NCI-H1417 treated with DMSO at 0.1 percent for 48 hours (cell line): Measurements from ENCODE around the gene BRD3.

Source experiments
- DNase-seq: peaks from one replicate; lab custom pipeline; 2025; lab: John Stamatoyannopoulos, UW

Gene BRD3

DNA sequence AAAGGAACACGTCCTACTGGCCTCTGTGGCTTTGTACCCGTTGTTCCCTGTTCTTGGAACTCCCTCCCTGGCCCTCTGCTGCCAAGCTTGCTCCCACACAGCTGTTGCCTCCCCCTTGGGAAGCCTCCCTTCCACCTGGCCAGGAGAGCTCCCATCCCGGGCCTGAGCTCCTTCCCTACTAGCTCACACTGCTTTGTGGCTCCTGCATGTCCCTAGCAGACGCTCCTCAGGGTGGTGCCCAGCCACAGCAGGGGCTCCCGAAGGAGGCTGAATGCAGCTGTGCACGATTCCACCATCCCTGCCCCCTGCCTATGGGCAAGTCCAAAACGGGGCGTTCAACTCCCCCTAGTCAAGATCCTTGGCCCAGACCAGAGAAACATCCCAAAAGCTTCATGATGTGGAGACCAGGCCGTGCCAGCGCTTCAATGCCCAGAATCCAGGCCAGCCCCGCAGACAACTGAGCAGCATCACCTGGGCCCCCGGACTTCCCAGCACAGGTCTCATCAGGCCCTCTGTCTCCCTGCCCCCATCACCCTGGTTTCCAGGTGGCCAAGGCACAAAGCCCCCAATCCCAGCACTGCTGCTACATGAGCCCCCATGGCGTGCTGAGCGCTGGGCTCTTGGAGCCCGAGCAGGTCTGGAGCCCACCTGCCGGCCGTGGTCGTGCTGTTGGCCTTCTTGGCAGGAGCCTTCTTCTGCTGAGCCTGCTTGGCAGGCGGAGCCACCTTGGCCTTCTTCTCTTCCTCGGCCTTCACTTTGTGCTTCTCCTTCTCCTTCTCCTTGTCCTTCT is 28.2 kb downstream of the BRD3 start:
- no peak for DNase-seq

DNA sequence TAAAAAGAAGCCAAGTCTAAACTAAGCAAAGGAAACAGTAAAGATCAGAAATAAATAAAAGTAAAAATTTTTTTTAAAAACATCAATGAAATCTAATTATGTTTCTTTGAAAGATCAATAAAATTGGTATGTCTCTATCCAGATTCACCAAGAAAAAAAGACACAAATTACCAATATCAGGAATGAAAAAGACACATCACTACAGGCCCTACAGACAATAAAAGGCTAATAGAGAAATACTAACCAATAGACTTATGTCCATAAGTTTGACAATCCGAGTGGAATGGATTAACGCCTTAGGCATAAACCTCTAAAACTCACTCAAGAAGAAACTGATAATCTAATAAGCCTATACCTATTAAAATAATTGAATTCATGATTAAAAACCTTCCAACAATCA is 30.2 kb downstream of the BRD3 start:
- no peak for DNase-seq

DNA sequence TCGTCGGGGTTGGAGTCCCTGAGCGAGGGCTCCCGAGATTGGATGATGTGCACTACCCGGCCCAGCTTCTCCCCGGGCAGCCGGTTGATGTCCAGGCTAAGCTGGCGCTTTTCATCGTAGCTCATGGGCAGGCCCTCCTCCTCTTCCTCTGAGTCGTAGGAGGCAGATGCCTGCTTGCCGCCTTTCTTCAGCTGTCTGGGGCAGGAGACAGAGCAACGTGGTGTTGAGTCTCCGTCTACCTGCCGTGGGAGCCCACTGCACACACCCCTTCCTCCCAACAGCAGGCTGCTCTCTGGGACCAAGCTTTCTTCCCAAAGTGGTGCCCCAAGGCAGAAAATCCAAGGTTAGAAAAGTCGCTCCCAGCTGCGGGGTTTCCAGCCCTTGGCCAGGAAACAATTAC is 31.7 kb downstream of the BRD3 start:
- DNase-seq, result no peak

DNA sequence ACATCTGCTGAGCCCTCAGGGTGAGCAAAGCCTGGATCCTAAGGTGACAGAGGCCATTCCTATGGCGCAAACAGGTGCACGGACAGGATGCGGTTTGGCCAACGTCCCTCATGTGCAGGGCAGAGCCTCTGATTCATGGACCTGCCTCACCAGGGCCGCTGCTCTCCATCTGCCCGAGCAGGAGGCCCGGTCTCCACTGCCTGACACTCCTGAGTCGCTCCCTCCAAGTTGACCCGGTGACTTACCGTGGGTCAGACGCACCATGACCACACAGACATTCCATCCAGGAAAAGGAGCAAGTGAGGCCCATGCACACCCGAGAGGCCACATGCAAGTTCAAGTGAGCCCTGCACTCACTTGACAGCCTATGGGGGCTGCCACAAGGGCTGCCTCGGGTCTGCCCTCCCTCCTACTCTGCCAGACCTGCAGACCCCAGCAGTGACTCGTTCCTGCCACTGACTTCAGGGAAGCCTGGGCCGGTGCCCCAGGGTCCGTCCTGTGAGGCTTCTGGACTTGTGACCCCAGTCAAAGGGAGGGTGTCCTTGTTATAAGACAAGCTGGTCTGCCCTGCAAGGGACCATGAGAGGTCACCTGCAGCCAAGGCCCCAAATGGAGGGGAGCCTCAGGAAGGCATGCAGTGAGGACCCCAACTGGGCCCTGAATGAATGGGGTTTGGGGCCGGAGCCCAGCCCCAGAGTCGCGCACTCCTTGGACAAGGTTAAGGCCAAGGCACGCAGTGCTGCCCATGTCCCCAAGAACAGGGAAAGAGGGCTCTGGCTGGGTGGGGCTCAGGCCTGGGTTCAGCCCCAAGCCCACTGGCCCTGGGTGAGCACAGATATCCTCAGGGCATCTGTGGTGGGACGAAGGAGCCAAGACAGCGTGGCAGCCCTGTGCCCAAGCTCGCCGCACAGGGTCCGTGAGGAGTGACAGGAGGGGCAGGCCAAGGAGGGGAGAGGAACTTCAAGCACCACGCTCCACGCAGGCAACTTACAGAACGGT is 32.5 kb downstream of the BRD3 start:
- no peak for DNase-seq

DNA sequence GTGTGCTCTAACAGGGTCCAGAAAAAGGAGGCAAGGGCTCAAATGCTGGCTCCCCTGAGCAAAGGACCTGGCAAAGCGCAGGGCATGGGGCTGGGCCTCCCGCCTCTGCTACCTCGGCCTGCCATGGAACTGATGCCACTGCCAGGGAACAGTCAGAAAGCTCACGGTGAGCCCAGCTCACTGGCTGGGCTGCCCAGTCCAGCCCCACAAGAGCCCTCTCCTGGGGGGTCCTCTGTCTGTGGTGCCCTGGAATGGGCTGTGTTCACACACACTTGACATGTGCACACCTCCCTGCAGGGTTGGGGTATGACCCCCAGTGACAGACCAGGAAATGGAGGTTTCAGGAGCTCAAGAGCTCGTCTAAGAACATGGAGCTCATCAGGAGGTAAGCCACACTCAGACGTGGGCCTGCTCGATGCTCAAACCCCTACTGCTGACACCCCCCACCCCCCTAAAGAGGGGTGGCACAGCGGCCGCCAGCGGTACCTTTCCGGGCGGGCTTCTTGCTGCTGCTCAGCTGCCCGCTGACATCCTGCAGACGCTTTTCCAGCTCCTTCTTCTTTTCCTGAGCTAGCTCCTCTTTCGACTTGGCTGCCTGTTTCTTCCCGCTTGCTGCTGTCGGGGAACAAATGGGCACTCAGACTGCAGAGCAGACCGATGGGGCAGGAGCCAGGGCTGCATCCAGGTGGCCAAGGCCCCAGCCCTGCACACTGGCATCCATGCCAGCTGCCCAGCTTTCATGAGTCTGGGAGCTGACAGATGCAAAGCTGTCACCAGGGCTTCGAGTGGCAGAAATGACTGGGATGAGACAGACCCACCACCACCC is 33.4 kb downstream of the BRD3 start:
- no peak for DNase-seq

DNA sequence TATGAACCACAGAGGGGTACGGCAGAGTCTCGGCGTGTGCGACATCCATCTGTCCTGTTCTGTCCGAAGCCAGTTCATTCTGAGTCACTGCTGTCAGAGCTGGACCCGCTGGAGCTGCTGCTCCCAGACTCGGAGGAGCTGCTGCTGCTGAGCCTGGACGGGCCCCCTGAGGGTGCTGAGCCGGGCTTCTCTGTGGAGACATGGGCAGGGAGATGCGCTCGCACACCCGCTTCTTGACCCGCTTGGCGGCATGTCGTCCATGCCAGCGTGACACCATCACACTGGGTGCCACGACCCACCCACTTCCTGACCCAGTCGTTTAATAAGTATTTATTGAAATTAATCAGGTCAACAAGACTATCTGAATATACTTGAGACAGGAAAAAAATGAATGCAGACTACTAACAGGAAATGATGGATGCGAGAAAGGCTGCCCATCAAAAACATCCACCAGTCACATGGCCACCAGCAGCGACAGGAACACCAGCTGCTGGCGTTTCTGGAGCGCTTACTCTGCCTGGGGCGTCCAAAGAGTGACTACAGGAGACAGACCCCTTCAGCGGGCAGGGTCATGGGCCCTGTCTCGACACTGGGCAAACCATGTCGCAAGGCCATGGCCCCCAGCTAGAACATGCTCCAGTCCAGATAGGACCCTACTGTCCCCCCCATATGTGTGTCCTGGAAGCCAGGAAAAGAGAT is 34.2 kb downstream of the BRD3 start:
- no peak for DNase-seq

DNA sequence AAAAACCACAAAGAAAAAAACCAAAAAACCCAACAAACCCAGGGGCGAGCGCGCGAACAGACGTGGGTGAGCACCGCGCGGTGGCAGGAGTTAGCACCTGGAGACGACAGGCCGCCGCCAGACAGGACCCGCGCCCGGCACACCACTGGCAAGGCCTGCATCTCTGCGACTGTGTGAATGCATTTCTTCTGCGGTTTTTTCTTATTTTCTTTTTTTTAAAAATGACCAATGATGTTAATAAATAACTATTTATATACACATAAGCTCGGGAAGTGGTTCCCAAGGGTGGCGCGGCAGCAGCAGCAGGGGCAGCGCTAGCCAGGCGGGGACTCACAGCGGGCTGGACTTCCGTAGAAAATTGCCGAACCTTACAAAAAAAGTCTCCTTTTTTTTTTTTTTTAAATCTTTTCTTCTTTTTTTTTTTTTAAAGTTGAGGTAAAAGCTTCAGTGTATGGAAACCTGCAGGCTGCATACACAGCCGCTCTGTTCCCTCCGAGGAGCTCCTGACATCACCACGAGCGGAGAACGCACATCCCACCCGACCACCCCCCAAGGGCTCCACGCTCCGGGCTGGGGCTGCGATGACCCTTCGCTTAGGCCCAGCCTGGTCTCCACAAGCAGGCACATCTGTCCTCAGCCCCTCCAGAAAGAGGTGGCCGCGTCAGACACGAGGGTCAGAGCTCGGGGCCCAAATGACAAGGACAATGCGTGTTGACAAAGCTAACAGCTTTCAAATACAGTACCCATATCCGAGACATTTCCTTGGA is 35.2 kb downstream of the BRD3 start:
- no peak for DNase-seq

DNA sequence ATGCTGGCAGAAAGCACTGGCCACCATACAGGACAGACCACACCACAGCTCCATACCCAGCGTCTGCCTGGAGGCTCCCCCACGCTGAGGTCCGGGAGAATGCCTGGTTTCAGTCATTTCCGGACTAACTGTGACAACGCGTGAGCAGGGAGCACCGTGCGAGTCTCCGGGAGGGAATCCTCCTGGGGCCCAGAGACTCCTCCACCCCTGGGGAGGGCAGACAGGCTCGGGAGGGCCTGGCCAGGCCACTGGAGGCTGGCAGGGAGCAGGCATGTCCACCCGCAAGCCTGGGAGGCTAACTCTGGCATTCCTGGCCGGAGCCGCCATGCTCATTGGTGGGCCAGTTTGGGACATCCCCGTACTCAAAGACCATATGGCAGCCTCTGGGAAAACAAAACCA is 36.0 kb downstream of the BRD3 start:
- DNase-seq, result no peak

DNA sequence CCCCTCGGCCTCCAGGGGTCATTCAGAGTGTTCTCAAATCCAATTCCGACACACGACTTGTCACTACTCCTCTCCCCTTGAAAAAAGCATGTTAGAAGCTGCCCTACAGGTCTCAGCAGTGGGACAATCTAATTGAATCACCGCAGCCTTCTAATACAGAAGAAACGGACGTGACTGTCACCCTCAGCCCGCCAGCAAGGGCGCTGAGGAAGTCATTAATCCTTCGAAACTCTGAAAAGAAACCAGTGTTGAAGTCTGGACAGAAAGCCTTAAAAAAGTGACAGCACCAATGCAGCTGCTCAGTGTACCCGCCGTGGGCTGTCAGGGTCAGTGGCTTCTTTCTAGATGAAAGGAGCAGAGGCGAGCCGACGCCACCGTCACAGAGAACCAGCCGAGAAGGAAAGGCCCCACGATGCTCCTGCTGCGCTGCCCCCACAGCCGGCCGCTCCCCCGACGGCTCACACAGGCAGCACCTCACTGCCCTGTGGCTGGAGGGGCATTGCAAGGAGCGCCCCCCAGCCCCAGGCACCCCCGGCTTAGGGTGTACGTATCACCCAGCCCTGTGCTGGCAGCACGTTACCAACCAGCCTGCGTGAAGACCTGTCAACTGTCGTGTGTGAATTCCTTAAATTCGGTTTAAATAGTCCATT is 36.9 kb downstream of the BRD3 start:
- DNase-seq, result no peak

DNA sequence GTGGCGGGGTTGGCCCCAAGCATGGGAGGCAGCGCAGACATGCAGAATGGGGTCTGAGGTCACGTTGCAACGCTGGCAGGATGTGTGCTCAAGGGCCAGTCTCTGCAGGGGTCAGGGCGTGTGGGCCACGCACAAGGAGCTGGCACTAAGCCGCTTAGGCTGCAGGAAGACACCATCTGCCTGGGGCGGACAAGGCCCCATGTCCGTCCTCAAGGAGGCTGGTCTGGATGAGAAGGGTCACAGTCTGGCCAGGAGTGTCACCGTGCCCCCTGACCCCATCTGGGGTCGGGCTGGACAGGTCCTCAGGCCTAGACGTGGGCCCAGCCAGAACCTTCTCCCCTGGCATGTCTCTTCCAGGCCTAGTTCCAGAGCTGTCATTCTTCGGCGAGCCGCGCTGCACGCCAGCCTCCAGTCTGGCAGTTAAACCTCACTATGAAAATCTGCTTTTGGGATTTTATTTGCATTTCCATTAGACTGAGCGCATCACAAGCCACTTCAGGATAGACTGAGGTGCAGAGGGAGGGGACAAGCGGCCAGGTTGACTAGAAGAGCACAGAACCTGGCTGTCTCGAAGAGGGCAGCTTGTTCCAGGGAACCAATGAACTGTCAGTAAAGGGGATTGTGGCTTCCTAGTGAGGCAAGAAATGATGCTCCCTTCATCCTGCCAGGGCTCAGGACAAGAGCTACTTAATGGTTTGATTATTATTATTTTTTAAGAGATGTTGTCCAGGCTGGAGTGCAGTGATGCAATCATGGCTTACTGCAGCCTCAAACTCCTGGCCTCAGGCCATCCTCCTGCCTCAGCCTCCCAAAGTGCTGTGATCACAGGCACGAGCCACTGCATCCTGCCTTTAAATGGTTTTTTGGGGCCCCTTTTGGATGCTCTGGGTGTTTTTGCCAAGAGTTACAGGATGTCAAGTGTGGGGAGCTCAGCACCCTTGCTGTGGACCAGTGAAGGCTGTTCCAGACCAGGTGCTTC is 38.3 kb downstream of the BRD3 start:
- no peak for DNase-seq

DNA sequence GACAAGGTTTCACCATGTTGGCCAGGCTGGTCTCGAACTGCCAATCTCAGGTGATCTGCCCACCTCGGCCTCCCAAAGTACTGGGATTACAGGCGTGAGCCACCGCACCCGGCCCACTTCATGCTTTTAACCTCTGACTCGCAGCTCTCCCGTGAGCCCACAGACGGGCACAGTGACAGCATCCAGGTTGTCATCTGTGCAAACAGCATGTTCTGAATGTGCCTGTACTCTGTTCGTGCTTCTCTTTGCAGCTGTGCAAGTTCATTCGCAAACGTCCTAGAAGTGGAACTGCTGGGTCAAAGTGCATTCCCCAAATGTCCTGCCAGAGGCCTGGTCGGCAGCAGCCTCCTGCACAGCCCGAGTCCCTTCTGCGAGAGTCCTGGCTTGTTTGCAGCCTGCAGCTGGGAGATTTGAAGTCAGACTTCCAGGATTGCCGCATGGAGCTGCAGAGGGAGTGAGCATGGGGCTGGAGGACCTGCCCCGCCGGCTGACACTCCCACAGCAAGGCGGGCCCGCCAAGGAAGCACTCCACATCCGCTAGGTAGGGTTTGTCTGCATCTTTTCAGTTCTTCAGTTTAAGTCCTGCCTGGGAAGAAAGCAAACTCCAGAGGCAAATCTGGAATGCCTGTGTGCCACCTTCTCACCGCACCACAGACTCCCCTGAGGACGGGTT is 39.1 kb downstream of the BRD3 start:
- no peak for DNase-seq

DNA sequence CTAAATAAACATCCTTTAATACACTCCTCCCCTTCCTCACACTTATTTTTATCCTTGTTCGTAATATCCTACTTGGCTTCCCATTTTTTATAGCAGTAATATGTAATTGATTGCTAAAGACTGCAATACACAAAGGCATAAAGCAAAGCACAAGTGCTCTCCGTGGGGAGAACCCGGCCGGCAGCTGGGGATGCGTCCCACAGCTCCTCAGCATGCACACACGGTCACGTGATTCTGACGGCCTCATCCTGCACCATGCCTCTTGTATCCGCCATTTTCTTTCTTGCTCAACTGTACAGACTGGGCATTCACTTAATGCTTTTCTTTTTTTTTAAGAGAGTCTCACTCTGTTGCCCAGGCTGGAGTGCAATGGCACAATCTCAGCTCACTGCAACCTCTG is 39.8 kb downstream of the BRD3 start:
- no peak for DNase-seq

DNA sequence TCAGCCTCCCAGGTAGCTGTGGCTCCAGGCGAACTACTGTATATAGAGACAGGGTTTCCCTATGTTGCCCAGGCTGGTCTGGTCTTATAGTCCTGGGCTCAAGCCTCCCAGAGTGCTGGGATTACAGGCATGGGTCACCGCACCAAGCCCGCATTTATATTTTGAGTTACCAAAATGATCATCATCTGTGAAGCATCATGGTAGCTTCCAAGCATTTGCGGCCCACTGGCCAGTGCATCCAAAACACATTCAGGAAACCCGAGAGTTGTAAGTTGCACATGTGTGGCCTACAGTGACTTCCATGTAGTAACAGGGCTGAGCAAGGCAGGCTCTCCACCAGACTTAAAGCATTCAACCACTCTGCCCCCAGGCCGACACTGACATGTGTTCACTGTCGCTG is 40.3 kb downstream of the BRD3 start:
- no peak for DNase-seq

DNA sequence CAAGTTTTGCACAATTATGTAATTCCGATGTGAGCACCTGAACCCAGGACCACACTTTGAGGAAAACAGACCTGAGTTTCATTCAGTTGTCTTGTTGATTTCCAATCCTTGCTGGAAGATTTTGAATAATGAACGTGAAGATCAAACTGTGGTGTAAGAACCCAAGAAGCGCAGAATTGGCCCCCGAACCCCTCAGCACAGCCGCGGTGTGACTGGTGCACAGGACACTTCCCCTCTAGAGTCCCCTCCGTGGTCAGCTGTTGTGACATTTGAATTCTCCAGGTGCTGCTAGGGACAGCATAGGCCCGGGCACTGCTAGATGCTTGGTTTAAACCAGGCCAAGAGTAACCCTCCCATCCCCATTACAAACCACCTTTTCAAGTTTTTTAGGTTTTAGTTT is 40.8 kb downstream of the BRD3 start:
- DNase-seq, result no peak

DNA sequence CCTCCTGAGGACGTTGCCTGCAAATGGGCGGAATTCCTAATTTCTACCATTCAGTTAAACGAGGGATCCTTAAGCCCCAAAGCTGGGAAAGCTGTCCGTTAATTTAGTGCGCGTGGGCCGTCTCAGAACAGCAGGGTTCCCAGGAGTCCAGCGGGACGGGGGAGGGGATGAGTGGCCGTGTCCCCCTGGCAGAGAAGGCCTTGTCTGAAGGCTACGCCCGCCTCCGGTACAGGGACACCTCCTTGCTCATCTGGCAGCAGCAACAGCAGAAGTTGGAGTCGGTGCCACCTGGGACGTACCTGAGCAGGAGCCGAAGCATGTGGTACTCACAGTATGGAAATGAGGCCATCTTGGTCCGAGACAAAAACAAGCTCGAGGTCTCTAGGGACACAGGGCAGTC is 41.2 kb downstream of the BRD3 start:
- no peak for DNase-seq

DNA sequence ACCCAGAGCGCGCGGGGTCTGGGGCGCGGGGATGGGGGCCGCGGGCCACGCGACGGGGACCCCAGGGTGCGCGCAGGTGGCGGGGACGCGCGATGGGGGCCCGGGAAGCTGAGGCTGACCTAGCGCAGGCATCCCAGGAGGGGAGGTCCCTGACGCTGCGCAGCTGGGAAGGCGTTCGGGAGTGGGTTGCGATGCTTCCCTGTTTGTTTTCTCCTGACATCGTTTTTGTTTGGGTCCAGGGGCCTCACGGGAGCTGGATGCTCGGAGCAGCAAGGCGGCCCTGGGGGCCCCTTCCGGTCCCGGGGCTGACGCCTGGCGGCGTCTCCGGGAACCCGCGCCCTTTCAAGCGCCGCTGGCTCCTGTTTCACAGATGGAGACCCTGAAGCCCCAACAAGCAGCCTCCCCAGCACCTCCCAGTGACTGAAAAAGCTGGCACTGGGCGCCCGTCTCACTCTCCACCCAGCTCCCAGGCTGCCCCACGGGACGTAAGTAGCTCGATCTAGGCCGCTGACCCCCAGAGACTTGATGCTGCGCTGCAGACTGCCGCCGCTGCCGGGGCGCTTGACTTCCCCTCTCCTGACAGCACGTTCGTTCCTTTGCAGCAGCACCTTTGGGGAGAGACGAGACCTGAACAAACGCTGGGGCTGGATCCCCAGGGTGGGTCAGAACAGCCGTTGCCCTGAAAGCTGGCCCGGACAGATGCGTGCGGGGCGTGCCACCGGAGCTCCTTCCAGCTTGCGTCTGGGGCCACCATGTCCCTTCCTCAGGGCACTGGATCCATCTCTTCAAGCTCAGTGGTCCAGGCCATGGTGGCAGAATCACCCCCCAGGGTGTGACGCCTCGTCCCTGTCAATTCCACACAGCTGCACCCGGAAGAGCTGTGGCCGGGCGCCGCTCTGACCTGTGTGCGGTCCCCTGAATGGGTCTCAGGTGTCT is 42.0 kb downstream of the BRD3 start:
- DNase-seq, result peak; percentile 3

DNA sequence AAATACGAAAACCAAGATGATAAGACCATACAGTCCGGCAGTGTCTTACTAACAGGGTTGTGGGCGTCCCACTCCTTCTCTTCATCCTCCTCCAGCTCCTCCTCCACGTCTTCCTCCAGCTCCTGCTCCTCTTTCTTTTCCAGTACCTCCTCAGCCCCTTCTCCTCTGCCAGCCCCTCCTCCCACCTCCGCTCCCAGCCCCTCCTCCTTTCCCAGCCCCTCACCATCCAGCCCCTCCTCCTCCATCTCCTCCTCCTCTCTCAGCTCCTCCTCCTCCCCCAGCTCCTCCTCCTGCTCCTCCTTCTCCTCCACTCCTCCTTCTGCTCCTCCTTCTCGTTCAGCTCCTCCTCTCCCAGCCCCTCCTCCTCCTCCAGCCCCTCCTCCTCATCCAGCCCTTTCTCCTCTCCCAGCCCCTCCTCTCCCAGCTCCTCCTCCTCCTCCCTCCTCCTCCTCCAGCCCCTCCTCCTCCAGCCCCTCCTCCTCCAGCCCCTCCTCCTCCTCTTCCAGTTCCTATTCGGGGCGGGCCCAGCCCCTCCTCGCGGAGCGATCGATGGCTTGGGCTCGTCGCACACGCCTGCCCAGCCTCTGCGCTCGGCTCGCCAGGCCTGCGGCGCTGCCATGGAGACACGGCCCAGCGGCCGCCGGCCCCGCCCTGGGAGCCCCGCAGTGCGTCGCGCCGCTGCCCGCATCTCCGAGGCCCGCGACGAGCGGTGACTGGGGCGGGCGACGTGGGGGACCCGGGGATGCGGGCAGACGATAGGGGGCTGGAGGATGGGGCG is 42.8 kb downstream of the BRD3 start, which contains the start of gene BRD3OS:
Gene BRD3OS (plus strand): TSS at position 654 of the 778 bp plus-strand sequence. CDS start 1,267 bp downstream, outside the sequence.
- DNase-seq, result peak; percentile 90
